ENCODE data around the gene KCNQ4.

Gene KCNQ4

DNA sequence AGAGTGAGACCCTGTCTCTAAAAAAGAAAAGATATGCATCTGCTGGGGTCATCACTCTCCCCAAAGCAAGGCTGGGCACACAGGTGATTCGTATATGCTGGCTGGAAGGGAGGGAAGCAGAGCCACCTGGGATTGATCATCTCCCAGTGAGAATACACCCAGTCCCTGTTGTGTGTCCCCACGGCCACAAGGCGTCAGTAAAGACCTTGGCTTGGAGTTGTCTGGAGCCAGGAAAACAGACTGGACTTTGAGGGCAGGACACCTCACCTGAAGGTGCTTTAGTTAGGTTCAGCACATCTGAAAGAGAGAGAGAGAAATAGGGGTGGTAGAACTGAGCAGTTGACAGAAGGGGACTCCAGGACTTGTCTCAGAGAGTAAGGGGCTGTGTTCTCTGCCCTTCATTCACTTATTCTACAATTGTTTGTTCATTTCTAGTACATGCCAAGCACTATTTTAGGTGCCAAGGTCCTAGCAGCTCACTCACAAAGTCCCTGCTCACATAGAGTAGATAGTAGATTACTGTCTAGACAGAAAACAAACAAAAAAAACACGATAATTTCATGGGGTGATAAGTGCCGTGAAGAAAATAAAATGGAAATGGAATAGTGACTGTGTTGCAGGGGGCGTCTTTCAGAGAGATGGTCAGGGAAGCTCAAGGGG is 65.1 kb downstream of the KCNQ4 start:
- TF ChIP-seq, protein P1, sequence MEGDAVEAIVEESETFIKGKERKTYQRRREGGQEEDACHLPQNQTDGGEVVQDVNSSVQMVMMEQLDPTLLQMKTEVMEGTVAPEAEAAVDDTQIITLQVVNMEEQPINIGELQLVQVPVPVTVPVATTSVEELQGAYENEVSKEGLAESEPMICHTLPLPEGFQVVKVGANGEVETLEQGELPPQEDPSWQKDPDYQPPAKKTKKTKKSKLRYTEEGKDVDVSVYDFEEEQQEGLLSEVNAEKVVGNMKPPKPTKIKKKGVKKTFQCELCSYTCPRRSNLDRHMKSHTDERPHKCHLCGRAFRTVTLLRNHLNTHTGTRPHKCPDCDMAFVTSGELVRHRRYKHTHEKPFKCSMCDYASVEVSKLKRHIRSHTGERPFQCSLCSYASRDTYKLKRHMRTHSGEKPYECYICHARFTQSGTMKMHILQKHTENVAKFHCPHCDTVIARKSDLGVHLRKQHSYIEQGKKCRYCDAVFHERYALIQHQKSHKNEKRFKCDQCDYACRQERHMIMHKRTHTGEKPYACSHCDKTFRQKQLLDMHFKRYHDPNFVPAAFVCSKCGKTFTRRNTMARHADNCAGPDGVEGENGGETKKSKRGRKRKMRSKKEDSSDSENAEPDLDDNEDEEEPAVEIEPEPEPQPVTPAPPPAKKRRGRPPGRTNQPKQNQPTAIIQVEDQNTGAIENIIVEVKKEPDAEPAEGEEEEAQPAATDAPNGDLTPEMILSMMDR (conservative IDR thresholded peaks at IDR 0.05; ENCODE audit: low read length): peak; percentile 98
- H3K4me3 ChIP-seq (ENCODE audit: low read length): no peak overlapping the region
- DNase-seq (ENCODE audit: low read depth): peak; percentile 69

- peak; percentile 45 for DNase-seq (ENCODE audit: low read depth)
- TF ChIP-seq, protein P1 (conservative IDR thresholded peaks at IDR 0.05; ENCODE audit: low read length): peak; percentile 81
- no peak overlapping the region for H3K4me3 ChIP-seq (ENCODE audit: low read length)
Observed at GRCh38 chr1:40849801-40850592, 66.4 kb downstream of the KCNQ4 start.

GRCh38 chr1:40851643-40852042 is 68.1 kb downstream of the KCNQ4 start:
- TF ChIP-seq, protein P1 (conservative IDR thresholded peaks at IDR 0.05; ENCODE audit: low read length): no peak
- no peak for DNase-seq (ENCODE audit: low read depth)
- no peak overlapping the region for H3K4me3 ChIP-seq (ENCODE audit: low read length)

DNA sequence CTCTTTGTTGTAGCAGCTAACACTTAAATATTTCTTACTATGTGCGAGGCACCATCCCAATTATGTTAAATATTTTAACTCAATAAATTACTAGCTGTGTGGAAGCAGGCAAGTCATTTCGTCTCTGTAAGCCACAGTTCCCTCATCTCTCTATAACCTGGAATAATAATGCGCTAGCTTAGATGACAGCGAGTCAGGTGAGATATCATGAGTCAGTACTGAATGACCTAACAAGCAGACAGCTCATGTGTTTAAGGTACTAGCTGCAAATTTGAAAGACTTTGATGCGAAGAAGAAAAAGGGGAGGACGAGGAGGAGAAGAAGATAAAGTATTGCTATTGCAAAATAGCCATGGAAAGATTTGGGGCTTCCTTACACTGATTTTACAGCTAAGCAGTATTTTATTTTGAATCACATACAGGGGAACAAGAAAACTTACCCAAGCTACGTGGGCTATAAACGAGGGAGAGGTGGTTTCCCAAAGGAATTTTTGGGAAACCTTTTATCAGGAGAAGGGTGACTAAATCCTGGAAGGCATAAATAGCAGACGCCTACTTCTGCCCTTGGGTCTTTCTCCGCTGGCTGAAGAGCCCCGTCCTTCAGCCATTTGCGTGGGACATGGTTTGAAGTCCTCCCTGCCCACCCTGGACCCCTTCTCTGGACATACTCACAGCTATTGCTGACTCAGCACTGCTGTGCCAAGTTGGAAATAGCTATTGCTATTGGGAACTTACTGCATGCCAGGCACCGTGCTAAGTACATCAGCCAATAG is 69.7 kb downstream of the KCNQ4 start:
- no peak overlapping the region for H3K4me3 ChIP-seq (ENCODE audit: low read length)
- DNase-seq (ENCODE audit: low read depth): no peak
- TF ChIP-seq, protein P1 (conservative IDR thresholded peaks at IDR 0.05; ENCODE audit: low read length): no peak

- H3K4me3 ChIP-seq (ENCODE audit: low read length): no peak overlapping the region
- no peak for DNase-seq (ENCODE audit: low read depth)
- TF ChIP-seq, protein P1 (conservative IDR thresholded peaks at IDR 0.05; ENCODE audit: low read length): no peak
Observed at GRCh38 chr1:40853885-40854170, 70.2 kb downstream of the KCNQ4 start.

DNA sequence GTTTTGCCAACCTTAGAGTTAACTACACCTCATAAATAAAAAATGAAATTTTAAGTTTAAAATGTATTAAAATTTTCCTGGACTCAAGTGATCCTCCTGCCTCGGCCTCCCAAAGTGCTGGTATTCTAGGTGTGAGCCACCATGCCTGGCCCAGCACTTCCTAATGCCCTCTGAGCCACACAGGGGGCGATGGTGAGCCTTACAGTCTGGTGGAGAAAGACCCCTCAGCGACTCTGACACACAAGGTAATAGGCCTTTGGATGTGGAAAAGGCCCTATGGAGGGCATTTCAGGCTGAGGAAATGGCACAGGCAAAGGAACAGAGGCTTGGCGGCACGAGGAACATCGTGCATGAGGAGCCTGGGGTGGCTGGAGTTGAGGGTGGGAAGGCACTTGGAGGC is 71.9 kb downstream of the KCNQ4 start:
- TF ChIP-seq, protein P1 (conservative IDR thresholded peaks at IDR 0.05; ENCODE audit: low read length): no peak; the same call in 1 of the 2 replicates
- no peak overlapping the region for H3K4me3 ChIP-seq (ENCODE audit: low read length)
- no peak for DNase-seq (ENCODE audit: low read depth)
